HG03439 (cell line): Measurements from ENCODE around the gene CPE.
"Not testable (repeated sequence)": the region's sequence is repeated elsewhere in the genome, so short reads cannot be mapped to it uniquely, and the experiment has no call there.

Experiments used
- ATAC-seq: cut with Tn5 transposase; IDR thresholded peaks from one replicate; pipeline ENCODE4 v1.9.1; 2021; ENCODE audit warnings: mild to moderate bottlenecking, moderate library complexity; ENCODE audit not compliant: unreplicated experiment

CPE gene

GRCh38 chr4:165378745-165379677, at the start of gene CPE:
Gene CPE, plus strand, starts transcription at chr4:165379008. Its CDS starts 214 bp downstream, at chr4:165379222.
- ATAC-seq, result peak; percentile 98

GRCh38 chr4:165330071-165330470, 48.7 kb upstream of the CPE start:
- no peak for ATAC-seq

GRCh38 chr4:165330666-165331065, 48.1 kb upstream of the CPE start:
- ATAC-seq, result no peak

- ATAC-seq, result no peak
These were observed 47.4 kb upstream of the CPE start for GRCh38 chr4:165331359-165331758.

GRCh38 chr4:165331823-165332222, 47.0 kb upstream of the CPE start:
- no peak for ATAC-seq

GRCh38 chr4:165332502-165332901, 46.3 kb upstream of the CPE start:
- ATAC-seq, result no peak

- no peak for ATAC-seq
These were observed 43.6 kb upstream of the CPE start for GRCh38 chr4:165335163-165335703.

- no peak for ATAC-seq
These were observed 42.1 kb upstream of the CPE start for GRCh38 chr4:165336743-165337142.

- not testable (repeated sequence) for ATAC-seq
These were observed 36.5 kb upstream of the CPE start for GRCh38 chr4:165342340-165342739.

- no peak for ATAC-seq
These were observed 35.2 kb upstream of the CPE start for GRCh38 chr4:165343353-165344191.

GRCh38 chr4:165345666-165346417, 33.0 kb upstream of the CPE start:
- no peak for ATAC-seq

GRCh38 chr4:165347647-165348569, 30.9 kb upstream of the CPE start:
- no peak for ATAC-seq

GRCh38 chr4:165351359-165352130, 27.3 kb upstream of the CPE start:
- ATAC-seq, result no peak

- ATAC-seq, result no peak
These were observed 22.9 kb upstream of the CPE start for GRCh38 chr4:165355900-165356300.

- ATAC-seq, result no peak
These were observed 19.3 kb upstream of the CPE start for GRCh38 chr4:165359506-165359905.

GRCh38 chr4:165360041-165360695, 18.6 kb upstream of the CPE start:
- ATAC-seq, result no peak

GRCh38 chr4:165360985-165361670, 17.7 kb upstream of the CPE start:
- no peak for ATAC-seq

- no peak for ATAC-seq
These were observed 17.0 kb upstream of the CPE start for GRCh38 chr4:165361810-165362209.
